ENCODE measurements around the gene IDS.
"Not testable (repeated sequence)": the region's sequence is repeated elsewhere in the genome, so short reads cannot be mapped to it uniquely, and the experiment has no call there.

- TF ChIP-seq POLR2AphosphoS5 (IDR thresholded peaks at IDR 0.05; ENCODE audit: borderline replicate concordance, low read depth, low read length); EZH2 (IDR thresholded peaks at IDR 0.05); FOXP2 (optimal IDR thresholded peaks at IDR 0.05; ENCODE audit: control extremely low read depth, extremely low read length, insufficient read depth): not testable (repeated sequence)
Observed at GRCh38 chrX:149533999-149534398, 28.9 kb upstream of the IDS start.

Measured in SK-N-MC (cell line).